Activated CD8-positive, alpha-beta T cell treated with anti-CD3 and anti-CD28 coated beads, Interleukin-2, amount 10 ng/mL, durations not matched to agents 7 days and 5 days (primary cell): ENCODE results near the gene NECTIN2. TPM values are rescaled to one million over a fixed set of nuclear protein-coding genes. Genes with fewer than 3 reads are reported as not detected.
A peak's percentile ranks its signal among the peaks of the same experiment; 100 is the strongest.
"Not testable (repeated sequence)": the region's sequence is repeated elsewhere in the genome, so short reads cannot be mapped to it uniquely, and the experiment has no call there.

Source experiments
- ATAC-seq: fragments of 150-1000 bp; cut with Tn5 transposase; one replicate; pipeline ENCODE4 v1.10.0; 2021; ENCODE audit warnings: moderate library complexity
- CTCF ChIA-PET: fragments of 350-600 bp; sonication (Branson Sonifier 250); formaldehyde crosslinking; loops from one replicate; lab custom pipeline; 2021; ENCODE audit warnings: antibody characterized with exemption; lab: Charles Lee
- POLR2A ChIA-PET: fragments of 350-600 bp; sonication (Branson Sonifier 250); formaldehyde crosslinking; loops from one replicate; lab custom pipeline; 2021; ENCODE audit warnings: antibody characterized with exemption; lab: Charles Lee
- DNase-seq: peaks from one replicate; pipeline ENCODE4 v3.0.0-alpha.2; 2020
- H3K27ac Mint-ChIP-seq: one replicate; pipeline ENCODE4 v1.8.0; 2021; ENCODE audit warnings: mild to moderate bottlenecking, mixed read lengths
- H3K27me3 Mint-ChIP-seq: one replicate; pipeline ENCODE4 v1.8.0; 2021; ENCODE audit warnings: low read depth, mixed read lengths
- H3K36me3 Mint-ChIP-seq: one replicate; pipeline ENCODE4 v1.8.0; 2021; ENCODE audit warnings: low read depth, mixed read lengths
- H3K4me1 Mint-ChIP-seq: one replicate; pipeline ENCODE4 v1.8.0; 2021; ENCODE audit warnings: low read depth, mixed read lengths
- H3K4me3 Mint-ChIP-seq: one replicate; pipeline ENCODE4 v1.8.0; 2021; ENCODE audit warnings: mild to moderate bottlenecking, mixed read lengths
- H3K9me3 Mint-ChIP-seq: one replicate; pipeline ENCODE4 v1.8.0; 2022; ENCODE audit warnings: mixed read lengths; ENCODE audit not compliant: insufficient read depth
- total RNA-seq, 2 experiments: library from RNA; stranded (reverse); gene quantifications; one replicate each; pipeline ENCODE4 v1.2.3, GENCODE V29; 2021

NECTIN2 gene
- total RNA-seq, 2 experiments from 2014 or later, result 0.26 to 0.31 TPM

- H3K9me3 Mint-ChIP-seq, ATAC-seq, H3K36me3 Mint-ChIP-seq, DNase-seq: not testable (repeated sequence)
- Mint-ChIP-seq H3K27ac (peak overlapping the region; percentile 87), H3K27me3 (peaks cover 17% of the 10 kb centered on the region), H3K4me3 (peak overlapping the region; percentile 89), H3K4me1 (peaks cover 14% of the 10 kb centered on the region)
- ChIA-PET POLR2A (interaction anchor here (1.0 kb wide), 1 partner anchor 24 kb away, joined by 4 read pairs; no protein-coding TSS in a partner anchor), CTCF (interaction anchor here (2.7 kb wide), 1 partner anchor 38 kb away, joined by 9 read pairs; no protein-coding TSS in a partner anchor)
These were observed 67.7 kb downstream of the NECTIN2 start for GRCh38 chr19:44913512-44914432.

- peak; percentile 83 for DNase-seq
- H3K4me1 Mint-ChIP-seq, result peaks cover 14% of the 10 kb centered on the region
- peak within 1 kb of the TSS; percentile 87 for H3K27ac Mint-ChIP-seq
- not testable (repeated sequence) for H3K36me3 Mint-ChIP-seq, H3K9me3 Mint-ChIP-seq
- ChIA-PET POLR2A (interaction anchor here (0.6 to 1.1 kb wide), 2 partner anchors 40 to 652 kb away, joined by 3 to 4 read pairs; partner anchors contain the start of gene CLPTM1), CTCF (interaction anchor here (1.0 to 2.7 kb wide), 2 partner anchors 11 to 37 kb away, joined by 3 to 9 read pairs; no protein-coding TSS in a partner anchor)
- H3K4me3 Mint-ChIP-seq, result peak within 1 kb of the TSS; percentile 89
- ATAC-seq, result peak; percentile 99
- H3K27me3 Mint-ChIP-seq, result peaks cover 17% of the 10 kb centered on the region
These were observed 68.5 kb downstream of the NECTIN2 start, which contains the start of gene APOC1 for GRCh38 chr19:44914433-44915206. APOC1 (plus strand) TSS chr19:44914608; CDS start chr19:44914892, 284 bp downstream.

GRCh38 chr19:44924243-44924725, 78.2 kb downstream of the NECTIN2 start:
- CTCF ChIA-PET, result no interaction called here

GRCh38 chr19:44925114-44925891, 79.2 kb downstream of the NECTIN2 start:
- DNase-seq, result no peak
- H3K4me1 Mint-ChIP-seq, result peaks cover 8% of the 10 kb centered on the region
- ChIA-PET POLR2A (no interaction called here), CTCF (interaction anchor here (1.3 kb wide), 1 partner anchor 22 kb away, joined by 4 read pairs; no protein-coding TSS in a partner anchor)
- H3K27me3 Mint-ChIP-seq, result peaks cover 16% of the 10 kb centered on the region
- ATAC-seq, result no peak
- no peaks in the 10 kb centered on the region for H3K9me3 Mint-ChIP-seq
- H3K27ac Mint-ChIP-seq, result no peak overlapping the region
- H3K4me3 Mint-ChIP-seq, result no peak overlapping the region
- H3K36me3 Mint-ChIP-seq, result no peaks in the 10 kb centered on the region

More at GRCh38 chr19:44924243-44924725, 78.2 kb downstream of the NECTIN2 start:
- DNase-seq, result no peak
- peaks cover 8% of the 10 kb centered on the region for H3K4me1 Mint-ChIP-seq
- no peak for ATAC-seq
- no peaks in the 10 kb centered on the region for H3K36me3 Mint-ChIP-seq
- H3K27me3 Mint-ChIP-seq, result peaks cover 14% of the 10 kb centered on the region
- POLR2A ChIA-PET, result no interaction called here
- no peaks in the 10 kb centered on the region for H3K9me3 Mint-ChIP-seq
- H3K4me3 Mint-ChIP-seq, result no peak overlapping the region
- no peak overlapping the region for H3K27ac Mint-ChIP-seq

GRCh38 chr19:44926245-44927077, 80.4 kb downstream of the NECTIN2 start:
- H3K4me3 Mint-ChIP-seq, POLR2A ChIA-PET, H3K36me3 Mint-ChIP-seq, H3K9me3 Mint-ChIP-seq, H3K27ac Mint-ChIP-seq, DNase-seq, H3K4me1 Mint-ChIP-seq: not testable (repeated sequence)
- peak; percentile 21 for ATAC-seq
- CTCF ChIA-PET, result interaction anchor here (1.3 kb wide), 1 partner anchor 23 kb away, joined by 4 read pairs; no protein-coding TSS in a partner anchor
- peaks cover 16% of the 10 kb centered on the region for H3K27me3 Mint-ChIP-seq

- no peak overlapping the region for H3K4me3 Mint-ChIP-seq
- H3K4me1 Mint-ChIP-seq, result peaks cover 8% of the 10 kb centered on the region
- CTCF ChIA-PET, result no interaction called here
- peaks cover 16% of the 10 kb centered on the region for H3K27me3 Mint-ChIP-seq
- no peaks in the 10 kb centered on the region for H3K9me3 Mint-ChIP-seq
- no peaks in the 10 kb centered on the region for H3K36me3 Mint-ChIP-seq
- H3K27ac Mint-ChIP-seq, result no peak overlapping the region
- ATAC-seq (no peak), DNase-seq (no peak)
- POLR2A ChIA-PET, result no interaction called here
These were observed 81.6 kb downstream of the NECTIN2 start for GRCh38 chr19:44927746-44928145.

GRCh38 chr19:44930088-44930487, 84.0 kb downstream of the NECTIN2 start:
- ATAC-seq, result no peak

GRCh38 chr19:44931541-44931940, 85.4 kb downstream of the NECTIN2 start:
- Mint-ChIP-seq H3K27me3 (peaks cover 7% of the 10 kb centered on the region), H3K27ac (no peak overlapping the region), H3K36me3 (no peaks in the 10 kb centered on the region), H3K9me3 (no peaks in the 10 kb centered on the region), H3K4me3 (no peak overlapping the region), H3K4me1 (peaks cover 5% of the 10 kb centered on the region)
- ChIA-PET POLR2A (no interaction called here), CTCF (no interaction called here)
- DNase-seq, result no peak
- ATAC-seq, result no peak

More at GRCh38 chr19:44930088-44930487, 84.0 kb downstream of the NECTIN2 start:
- Mint-ChIP-seq H3K4me1 (peaks cover 8% of the 10 kb centered on the region), H3K27ac (no peak overlapping the region), H3K4me3 (no peak overlapping the region), H3K36me3 (no peaks in the 10 kb centered on the region), H3K9me3 (no peaks in the 10 kb centered on the region), H3K27me3 (peaks cover 15% of the 10 kb centered on the region)
- ChIA-PET POLR2A (interaction anchor here (0.6 kb wide), 1 partner anchor 31 kb away, joined by 3 read pairs; no protein-coding TSS in a partner anchor), CTCF (no interaction called here)
- no peak for DNase-seq
